DMS79 (cell line): ENCODE measurements around the gene CUL4A.

Experiments
- DNase-seq: peaks from one replicate; lab custom pipeline; 2025; lab: John Stamatoyannopoulos, UW

CUL4A gene

DNA sequence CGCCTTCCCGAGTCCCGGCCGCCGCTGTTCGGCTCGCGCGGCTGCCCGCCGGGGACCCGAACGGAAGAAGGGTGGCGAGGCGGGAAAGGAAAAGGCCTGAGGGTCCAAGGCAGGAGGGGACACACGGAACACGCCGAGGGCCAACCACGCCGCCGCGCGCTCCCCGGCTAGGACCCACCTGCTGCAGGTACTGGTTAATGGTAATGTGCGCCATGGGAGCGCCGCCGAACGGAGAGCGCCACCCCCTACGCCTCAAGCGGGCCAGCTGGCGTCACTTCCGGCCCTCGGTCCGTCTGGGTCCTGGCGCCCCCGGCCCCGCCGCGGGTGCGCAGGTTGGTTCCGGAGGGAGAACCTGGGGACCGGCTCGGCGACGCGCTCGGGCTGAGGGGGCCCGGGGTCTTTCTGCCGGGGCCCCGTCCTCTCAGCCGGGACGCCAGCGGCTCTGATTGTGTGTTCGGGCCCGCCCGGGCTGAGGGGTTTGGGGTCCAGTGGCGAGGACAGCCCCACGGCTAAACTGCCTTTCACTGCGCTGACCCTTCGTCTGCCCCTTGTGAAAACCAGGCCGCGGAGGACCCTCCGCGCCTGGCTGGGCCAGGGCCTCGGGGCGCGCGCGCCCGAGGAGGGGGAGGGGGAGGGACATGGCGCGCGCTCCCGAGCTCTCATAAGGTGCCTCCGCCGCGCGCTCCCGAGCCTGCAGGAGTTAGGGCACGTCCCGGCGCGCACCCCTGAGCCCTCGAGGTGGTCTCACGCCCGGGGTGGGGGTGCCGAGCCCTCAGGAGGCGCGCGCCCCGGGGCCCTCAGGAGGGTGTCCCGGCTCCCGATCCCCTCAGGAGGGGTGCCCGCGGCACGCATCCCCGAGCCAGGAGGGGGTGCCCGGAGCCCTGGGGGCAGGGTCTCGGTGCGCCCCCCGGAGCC is 735 bp upstream of the CUL4A start, which contains the start of gene PCID2:
TSS of gene PCID2 (minus strand) at position 249 of the 915 bp plus-strand sequence. CDS start at position 214, 35 bp downstream.
- peak; percentile 89 for DNase-seq

DNA sequence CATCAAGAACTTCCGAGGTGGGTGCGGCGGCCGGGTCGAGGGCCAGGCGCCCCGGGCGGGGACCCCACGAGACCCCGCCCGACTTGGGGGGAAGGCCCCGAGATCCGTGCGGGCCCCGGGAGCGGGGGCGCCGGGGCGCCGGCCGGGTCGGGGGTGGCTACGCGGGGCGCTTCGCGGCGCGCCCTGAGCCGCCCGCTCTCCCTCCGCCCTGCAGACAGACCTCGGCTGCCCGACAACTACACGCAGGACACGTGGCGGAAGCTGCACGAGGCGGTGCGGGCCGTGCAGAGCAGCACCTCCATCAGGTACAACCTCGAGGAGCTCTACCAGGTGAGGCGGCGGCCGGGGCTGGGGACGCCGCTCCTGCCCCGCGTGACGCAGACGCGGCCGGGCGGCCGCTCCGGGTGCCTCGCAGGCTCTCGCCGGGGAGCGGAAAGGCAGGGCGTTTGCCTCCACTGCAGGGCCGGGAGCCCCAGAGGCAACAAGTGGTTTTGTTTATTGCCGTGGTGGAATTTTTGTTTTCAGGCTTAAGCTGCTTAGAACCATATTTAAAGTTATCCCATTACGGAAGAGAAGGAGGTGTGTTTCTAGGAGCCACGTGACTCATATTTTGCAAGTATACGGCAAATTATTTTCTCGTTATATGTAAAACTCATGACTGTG is 477 bp downstream of the CUL4A start:
- peak; percentile 40 for DNase-seq

DNA sequence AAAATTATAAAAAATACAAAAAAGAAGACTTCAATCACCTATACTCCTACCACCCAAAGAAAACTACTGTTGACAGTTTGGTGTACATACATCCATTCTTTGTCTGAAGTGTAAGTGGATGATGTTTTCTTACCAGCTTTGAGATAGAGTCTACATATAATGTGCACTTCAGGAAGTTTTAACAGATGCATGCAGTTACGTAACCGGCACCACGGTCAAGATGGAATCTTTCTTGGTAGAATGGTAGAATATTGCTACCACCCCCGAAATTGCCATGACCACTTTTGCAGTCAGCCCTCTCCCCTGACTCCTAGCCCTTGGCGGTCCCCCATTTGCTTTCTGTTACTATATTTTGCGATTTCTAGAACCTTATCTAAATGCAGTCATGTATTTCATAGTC is 1.4 kb downstream of the CUL4A start:
- DNase-seq = no peak

DNA sequence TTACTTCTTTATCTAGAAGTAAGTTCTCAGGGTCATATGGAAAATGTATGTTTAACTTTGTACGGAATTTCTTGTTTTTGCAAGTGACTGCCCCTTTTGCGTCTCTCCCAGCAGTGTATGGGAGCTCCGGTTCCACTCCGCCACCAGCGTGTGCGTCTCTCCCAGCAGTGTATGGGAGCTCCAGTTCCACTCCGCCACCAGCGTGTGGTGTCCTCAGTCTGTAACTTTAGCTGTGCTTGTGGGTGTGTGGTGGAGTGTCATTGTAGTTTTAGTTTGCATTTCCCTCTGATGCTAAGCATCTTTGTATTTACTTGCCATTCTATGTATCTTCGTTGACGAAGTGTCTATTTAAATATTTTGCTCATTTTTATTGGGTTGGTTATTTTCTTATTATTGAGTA is 2.4 kb downstream of the CUL4A start:
- no peak for DNase-seq

DNA sequence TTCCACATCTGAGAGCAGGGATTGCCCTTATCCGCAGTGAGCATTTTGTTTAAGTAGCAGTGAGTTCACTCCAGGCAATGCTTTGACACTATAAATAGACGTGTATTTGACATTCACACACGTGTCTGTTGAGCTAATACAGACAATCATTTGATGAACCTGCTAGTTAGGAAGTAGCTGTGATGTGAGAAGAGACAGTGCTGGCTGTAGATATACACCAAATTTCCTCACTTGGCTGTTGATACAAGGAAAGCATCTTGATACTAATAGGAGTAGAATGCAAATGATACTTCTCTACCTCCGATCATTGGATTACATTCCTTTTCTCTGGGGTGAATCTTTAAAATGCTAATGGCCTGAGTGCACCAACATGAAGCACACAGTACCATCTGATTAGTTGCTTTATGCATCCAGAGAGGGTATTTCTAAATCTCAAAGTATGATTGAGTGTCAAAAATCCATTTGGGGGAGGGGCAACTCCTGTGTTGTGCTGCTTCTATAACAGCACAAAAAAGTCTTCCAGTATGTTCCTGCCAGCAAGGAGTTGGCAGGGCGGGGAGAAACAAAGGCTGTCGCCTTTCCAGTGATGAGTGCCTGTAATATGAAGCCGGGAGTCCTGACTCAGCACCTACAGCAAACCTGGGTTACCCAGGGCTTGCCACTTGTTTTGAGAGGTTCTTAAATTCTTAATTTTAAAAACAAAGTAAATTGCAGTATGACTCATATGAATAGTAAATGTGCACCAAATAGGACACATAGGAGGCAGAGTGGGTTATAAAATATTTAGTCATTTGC is 7.0 kb downstream of the CUL4A start:
- DNase-seq = peak; percentile 97

DNA sequence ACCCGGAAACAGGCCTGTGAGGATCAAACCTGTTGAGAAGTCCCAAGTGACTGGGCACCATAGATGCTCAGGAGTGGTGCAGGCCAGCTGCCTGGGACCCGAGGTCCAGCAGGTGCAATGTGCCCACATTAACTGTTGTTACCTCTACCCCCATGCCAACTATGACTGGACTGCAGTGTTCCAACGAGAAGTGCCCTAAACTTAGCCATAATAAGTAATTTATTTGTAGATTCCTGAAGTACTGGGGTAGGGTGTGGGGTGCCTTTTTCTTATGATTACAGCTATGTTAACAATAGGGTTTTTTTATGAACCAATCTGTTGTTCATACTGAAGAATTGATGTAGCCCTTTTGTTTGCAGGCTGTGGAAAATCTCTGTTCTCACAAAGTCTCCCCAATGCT is 9.2 kb downstream of the CUL4A start:
- no peak for DNase-seq

DNA sequence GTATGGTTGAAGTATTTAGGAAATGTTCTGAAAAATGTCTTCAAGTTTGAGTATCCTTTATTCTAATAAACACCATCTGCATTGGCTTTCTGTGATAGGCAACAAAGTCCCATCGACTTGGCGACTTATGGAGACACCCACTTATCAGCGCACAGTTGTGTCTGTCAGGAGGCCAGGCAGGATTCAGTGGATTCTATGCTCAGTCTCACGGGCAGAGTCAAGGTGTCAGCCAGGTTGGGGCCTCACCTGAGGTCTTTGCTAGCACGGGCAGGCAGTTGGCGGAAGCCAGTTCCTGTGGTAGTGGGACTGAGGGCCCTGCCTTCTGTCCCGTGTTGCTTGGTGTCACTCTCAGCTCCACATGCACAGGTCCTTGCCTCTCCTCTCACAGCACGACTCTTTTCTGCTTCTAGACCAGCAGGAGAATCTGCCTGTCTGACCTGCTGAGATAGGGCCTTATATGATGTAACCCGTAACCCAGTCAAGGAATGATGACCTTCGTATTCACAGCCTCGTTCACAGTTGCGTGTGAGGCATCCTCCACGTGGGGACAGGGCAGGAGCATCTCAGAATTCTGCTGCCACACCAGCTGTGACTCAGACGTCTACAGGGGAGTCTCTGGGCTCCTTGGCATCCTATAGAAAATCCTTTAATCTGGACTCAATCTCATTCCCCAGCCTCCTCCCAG is 10.0 kb downstream of the CUL4A start:
- no peak for DNase-seq

DNA sequence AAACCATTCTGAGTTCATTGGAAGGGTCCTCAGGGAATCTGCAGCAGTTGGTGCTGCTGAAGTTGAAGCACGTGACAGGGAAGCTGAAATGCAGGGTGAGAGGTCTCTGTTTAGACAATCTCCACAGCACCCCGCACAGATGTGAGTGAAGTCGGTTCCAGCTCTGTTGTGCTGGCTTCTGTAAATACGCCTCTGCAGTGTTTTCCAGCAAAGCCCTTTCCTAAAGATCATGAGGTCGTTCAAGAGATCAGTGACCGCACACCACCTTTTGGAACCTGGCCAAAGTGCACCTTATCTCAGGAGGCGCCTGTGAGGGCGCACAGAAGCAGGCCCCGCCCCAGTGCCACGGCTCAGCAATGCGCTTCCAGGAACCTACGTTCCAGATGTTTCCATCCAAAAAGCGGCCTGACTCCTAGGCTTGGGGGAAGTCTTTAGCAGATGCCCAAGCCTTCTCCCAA is 10.8 kb downstream of the CUL4A start:
- DNase-seq = peak; percentile 51

DNA sequence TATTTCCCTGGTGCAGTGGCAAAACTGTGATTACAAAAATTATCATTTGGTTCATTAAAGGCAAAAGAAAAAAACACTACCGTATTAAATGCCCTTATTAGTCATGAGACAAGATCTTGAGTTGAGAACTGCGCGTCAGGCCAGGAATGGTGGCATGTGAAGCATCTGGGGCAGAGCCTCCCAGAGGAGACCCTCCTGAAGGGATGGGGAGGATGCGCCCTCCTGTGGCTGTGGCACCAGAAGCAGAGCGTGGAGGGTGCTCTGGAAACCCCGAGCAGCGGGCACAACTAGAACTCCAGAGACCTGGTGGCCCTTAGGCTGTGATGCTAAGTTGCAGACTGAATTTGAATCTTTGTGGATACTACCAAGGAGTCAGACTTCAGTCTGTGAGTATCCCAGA is 11.5 kb downstream of the CUL4A start:
- no peak for DNase-seq

DNA sequence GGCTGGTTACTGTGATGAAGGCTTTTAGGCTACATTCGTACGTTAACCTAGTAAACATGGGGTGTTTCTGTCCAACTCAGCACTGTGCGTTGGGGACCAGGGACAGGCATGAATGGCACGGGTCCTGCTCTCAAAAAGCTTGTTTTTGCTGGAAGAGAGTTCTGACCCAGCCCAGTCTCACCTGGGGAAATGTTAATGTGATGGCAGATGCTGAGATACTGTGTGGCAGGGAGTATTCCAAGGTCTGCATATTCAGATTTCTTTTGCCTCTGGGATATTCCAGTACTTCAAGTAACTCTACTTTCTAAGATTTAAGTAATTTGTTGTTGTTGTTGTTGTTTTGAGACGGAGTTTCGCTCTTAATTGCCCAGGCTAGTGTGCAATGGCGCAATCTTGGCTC is 13.7 kb downstream of the CUL4A start:
- DNase-seq = no peak

DNA sequence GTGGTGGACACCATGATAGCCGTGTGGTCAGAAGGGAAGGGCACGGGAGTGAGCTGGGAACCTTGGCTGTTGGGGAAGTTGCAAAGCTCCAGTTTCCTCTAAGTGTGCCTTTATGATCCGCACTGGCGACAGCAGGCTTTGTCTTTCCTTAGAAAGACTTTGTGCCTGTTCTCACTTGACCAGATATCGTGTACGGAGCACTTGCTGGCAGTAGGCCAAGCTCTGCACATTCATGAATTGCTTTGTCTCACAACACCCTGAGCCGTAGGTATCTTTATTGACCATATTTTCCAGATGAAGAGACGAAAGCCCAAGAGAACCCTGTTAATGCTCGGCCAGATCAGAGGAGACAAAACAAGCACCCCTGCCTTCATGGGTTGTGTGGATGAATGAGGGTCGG is 15.1 kb downstream of the CUL4A start:
- DNase-seq = peak; percentile 28

DNA sequence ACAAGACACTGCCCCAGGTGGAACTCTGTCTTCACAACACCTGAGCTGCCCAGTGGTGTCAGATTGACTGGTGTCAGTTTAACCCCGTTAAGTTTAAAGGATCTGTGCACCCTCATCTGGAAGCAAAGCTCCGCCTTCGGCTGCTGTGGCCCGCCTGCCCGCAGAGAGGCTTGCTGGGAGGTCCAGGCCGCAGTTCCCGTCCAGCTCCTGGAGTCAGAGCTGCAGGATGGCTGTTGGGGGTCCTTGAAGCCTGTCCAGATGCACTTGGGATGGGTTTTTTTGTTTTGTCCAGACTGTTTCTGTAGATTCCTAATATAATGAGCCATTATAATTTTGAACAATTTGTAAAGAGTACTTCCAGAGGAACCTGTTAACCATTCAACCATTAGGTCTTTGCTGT is 16.1 kb downstream of the CUL4A start:
- DNase-seq = no peak

DNA sequence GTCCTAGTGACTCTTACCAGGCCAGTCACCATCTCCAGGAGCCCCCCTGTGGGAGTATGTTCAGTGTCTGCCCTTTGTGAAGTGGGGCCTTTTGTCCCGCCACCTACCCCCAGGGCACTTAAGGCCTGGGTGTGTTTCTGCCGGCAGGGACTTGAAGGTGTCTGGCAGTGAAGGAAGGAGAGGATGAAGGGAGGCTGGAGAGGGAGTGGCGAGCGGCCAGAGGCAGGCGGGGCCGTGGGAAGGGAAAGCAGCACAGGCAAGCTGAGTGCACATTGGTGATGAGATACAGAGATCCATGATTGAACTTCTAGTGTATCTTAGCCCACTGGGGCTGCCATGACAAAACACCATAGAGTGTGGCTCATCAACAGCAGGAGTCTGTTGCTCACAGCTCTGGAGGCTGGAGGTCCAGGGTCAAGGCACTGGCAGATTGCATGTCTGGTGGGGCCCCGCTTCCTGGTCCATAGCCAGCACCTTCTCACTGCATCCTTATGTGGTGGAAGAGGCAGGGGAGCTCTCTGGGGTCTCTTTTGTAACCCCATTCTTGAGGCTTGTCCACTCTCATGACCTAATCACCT is 17.5 kb downstream of the CUL4A start:
- DNase-seq = no peak

DNA sequence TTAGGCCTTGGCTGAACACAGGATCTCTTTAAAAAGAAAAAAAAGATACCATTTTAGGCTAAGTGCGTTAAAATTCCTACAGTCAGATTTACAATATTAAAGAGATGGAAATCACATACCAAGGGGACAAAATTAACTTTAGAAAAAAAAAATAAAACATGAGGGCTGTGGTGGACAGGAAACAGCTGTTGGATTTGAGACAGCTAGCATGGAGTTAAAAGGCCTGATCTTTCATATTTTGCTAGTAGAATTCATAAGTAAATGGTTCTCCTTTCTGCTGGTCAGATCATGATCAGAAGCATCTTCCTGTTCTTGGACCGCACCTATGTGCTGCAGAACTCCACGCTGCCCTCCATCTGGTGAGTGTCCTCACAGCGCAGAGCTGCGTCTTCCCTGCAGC is 19.7 kb downstream of the CUL4A start:
- no peak for DNase-seq

DNA sequence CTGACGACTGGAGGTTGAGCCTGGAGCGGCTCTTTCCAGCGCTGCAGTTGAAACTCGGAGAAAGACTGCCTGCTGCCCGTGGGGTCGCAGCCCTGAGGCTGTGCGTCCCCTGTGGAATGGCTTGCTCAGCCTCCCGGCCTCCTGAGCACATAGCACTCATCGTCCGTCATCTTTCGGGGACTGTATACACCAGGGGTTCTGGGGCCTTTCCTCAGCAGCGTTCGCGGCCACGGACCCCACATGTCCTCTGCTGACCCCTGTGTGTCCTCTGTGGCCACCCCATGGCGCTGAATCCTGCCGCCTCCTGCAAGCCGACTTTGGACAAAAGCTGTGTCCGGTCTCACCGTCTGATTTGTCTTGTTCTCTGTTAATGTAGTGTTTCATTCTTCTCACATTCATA is 20.4 kb downstream of the CUL4A start:
- DNase-seq = no peak

DNA sequence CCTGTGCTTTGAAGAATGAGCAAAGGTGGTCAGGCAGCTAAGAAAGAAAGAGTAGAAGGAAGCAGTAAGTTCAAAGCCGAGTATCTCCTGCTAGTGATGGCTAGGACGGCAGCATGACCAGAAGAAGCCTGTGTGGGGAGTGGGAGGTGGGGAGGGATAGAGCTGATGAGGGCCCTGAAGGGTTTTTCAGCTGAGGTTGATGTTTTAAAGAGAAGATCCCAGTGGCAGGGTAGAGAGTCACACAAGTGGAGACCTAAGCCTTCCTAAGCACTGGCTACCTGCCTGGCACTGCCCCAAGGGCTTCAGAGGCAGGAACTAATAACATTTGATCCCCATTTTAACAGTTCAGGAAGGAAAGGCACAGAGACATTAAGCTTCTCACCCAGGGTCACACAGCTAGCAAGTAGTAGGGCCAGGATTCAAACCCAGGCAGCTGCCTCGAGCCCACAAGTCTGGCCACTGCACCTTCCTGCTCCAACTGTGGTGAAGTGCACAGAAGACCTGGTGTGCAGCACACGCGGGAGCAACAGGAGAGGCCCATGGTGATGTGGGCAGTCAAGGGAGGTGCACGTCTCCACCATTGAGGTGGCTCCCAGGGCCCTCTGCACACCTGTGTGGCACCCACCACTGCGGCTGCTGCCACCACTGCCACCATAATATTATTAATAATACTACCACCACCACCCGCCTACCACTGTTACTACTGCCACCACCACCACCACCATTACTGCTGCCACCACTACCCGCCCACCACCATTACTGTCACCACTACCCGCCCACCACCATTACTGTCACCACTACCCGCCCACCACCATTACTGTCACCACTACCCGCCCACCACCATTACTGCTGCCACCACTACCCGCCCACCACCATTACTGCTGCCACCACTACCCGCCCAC is 22.1 kb downstream of the CUL4A start:
- DNase-seq = no peak

DNA sequence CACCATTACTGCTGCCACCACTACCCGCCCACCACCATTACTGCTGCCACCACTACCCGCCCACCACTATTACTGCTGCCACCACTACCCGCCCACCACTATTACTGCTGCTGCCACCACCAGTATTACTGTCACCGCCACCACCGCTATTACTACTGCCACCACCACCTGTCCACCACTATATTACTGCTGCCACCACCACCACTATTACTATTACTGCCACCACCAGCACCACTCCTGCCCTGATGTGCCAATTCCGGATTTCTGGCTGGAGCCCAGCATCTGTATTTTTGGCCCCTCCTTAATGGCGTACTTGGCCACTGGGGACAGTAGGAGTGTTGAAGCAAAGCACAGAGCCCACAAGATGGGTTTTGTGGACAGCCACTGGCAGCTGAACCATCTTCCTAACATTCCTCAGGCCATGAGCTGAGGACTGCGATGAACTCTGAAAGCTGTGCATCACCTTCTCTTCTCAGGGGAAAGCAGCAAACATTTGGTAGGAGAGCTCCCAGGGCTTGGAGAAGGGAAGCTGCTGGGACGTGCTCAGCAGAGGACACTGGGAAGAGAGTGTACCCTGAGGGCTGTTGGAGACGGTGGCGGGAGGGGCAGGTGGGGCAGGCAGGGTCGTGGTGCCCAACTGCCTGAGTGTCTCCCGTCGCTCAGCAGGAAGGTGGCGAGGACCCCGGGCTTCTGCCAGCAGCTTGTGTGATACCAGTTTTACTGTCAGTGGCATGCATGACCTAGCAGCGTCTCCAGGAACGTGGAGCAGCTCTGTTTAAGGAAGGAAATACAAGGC is 23.0 kb downstream of the CUL4A start:
- no peak for DNase-seq

DNA sequence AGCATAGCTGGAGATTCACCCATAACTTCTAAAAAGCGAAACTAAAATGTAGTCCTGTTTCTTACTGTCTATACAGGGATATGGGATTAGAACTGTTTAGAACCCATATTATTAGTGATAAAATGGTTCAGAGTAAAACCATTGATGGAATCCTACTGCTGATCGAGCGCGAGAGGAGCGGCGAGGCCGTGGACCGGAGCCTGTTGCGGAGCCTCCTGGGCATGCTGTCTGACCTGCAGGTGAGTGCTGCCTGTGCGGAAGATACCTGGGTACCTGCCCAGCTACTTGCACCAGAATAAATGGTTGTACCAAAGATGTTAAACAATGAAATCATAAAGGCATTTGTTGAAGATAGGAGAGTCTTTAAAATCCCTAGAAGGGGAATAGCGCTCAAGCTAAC is 23.7 kb downstream of the CUL4A start:
- DNase-seq = no peak

DNA sequence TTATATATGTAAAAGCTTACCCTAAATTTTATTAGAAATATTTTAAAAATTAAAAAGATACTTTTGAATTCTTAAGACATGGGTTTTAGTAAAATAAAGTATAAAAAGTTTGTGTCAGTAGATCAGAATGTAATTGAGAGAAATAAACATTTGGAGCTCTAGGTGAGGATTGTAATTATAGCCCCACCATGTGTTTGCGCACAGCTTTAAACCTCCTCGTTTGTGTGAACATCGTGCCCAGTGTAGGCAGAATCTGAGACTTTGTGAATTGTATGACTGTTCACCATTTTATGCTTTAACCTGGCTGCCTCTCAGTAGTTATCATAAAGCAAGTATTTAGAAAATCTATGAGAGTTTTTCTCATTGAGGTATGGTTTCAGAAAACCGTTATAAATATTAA is 29.1 kb downstream of the CUL4A start:
- DNase-seq = no peak

DNA sequence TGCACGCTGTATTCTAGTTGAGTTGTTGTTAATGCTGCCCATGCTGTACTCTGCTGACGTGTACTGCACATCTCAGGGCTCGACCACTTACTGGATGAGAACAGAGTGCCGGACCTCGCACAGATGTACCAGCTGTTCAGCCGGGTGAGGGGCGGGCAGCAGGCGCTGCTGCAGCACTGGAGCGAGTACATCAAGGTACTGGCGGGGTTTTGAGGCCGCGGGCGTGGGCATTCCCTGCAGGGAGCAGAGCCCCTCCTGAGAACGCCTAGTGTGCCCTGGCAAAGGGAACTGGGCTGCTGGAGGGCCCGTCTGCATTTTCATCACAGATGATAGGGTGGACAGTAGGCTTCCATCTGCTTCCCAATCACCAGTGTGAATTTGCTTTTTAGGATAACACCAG is 29.9 kb downstream of the CUL4A start:
- DNase-seq = no peak
